ENCODE results near the gene CSTF2T. TPM values are rescaled to one million over a fixed set of nuclear protein-coding genes. Genes with fewer than 3 reads are reported as not detected.

CSTF2T gene
- total RNA-seq, 1 experiment from 2014 or later: 42.1 TPM

- no peaks in the 10 kb centered on the region for H3K79me1 ChIP-seq (ENCODE audit: insufficient read depth, low read depth, low read length, poor library complexity, severe bottlenecking)
- peaks cover 0 to 4% of the 10 kb centered on the region in 2 experiments; a peak in 2 of 4 replicates for H3K4me1 Mint-ChIP-seq
- H3K4ac ChIP-seq (ENCODE audit: low read depth, low read length): no peak overlapping the region
Measured at GRCh38 chr10:51672039-51672535, 27.3 kb downstream of the CSTF2T start.

More at GRCh38 chr10:51672039-51672535, 27.3 kb downstream of the CSTF2T start:
- Histone ChIP-seq H2BK120ac (ENCODE audit: low read depth, low read length, poor library complexity, severe bottlenecking) (no peak overlapping the region), H2BK20ac (ENCODE audit: low read depth, low read length, poor library complexity, severe bottlenecking) (no peak overlapping the region), H3K23ac (ENCODE audit: insufficient read length, low read depth, low read length) (no peak overlapping the region), H3K79me2 (ENCODE audit: insufficient read depth, low read length) (no peaks in the 10 kb centered on the region), H3K23me2 (ENCODE audit: insufficient read length, low read depth, low read length, poor library complexity, severe bottlenecking) (no peaks in the 10 kb centered on the region), H3K18ac (ENCODE audit: insufficient read length, low read depth, low read length) (no peak overlapping the region), H3T11ph (ENCODE audit: low read length) (no peak overlapping the region), H3K56ac (ENCODE audit: insufficient read length, low read depth, low read length) (no peak overlapping the region), H4K5ac (ENCODE audit: insufficient read length, low read depth, low read length) (no peak overlapping the region), H4K8ac (replicated peaks; ENCODE audit: insufficient read length, low read depth, low read length) (no peak overlapping the region), H3K9ac (ENCODE audit: extremely low read depth, insufficient read length, low read length) (no peak overlapping the region), H2BK15ac (ENCODE audit: low read depth, low read length) (no peak overlapping the region), H3K4me2 (ENCODE audit: insufficient read depth, insufficient read length, low read length) (no peak overlapping the region), H3K9me3 (ENCODE audit: control insufficient read depth, low read depth, low read length) (no peaks in the 10 kb centered on the region), H2AFZ (ENCODE audit: low read length) (no peak overlapping the region), H3K14ac (ENCODE audit: insufficient read depth, low read length) (no peak overlapping the region), H3K4me1 (ENCODE audit: insufficient read depth, low read length) (no peaks in the 10 kb centered on the region), H2BK5ac (ENCODE audit: insufficient read length, low read length) (no peak overlapping the region), H4K20me1 (ENCODE audit: control insufficient read depth, insufficient read depth, insufficient read length) (no peaks in the 10 kb centered on the region), H2AK5ac (ENCODE audit: insufficient read length, low read length) (no peak overlapping the region), H2BK12ac (ENCODE audit: insufficient read length, low read depth, low read length) (no peak overlapping the region), H3K27me3 (ENCODE audit: insufficient read depth, low read length) (no peaks in the 10 kb centered on the region), H3K27ac (ENCODE audit: insufficient read length, low read depth, low read length) (no peak overlapping the region), H4K91ac (ENCODE audit: insufficient read length, low read depth, low read length) (no peak overlapping the region)
- Mint-ChIP-seq H3K27ac (no peak overlapping the region), H3K4me3 (no peak overlapping the region), H3K27me3 (ENCODE audit: low read depth) (no peaks in the 10 kb centered on the region), H3K9me3 (peaks cover 11 to 12% of the 10 kb centered on the region in 2 experiments; a peak in 4 of 5 replicates), H3K36me3 (ENCODE audit: insufficient read depth in 1 of 3, low read depth in 3 of 3) (peaks cover 0 to 15% (median 0%) of the 10 kb centered on the region in 3 experiments; a peak in 2 of 7 replicates)
- no peak for TF ChIP-seq CTCF (conservative IDR thresholded peaks at IDR 0.05)
- DNase-seq: no peak
